Activated naive CD8-positive, alpha-beta T cell treated with anti-CD3 and anti-CD28 coated beads for 36 hours (primary cell): ENCODE data around the gene VOPP1. TPM values are rescaled to one million over a fixed set of nuclear protein-coding genes. Genes with fewer than 3 reads are reported as not detected.
"Not testable (repeated sequence)": the region's sequence is repeated elsewhere in the genome, so short reads cannot be mapped to it uniquely, and the experiment has no call there.

Source experiments
- DNase-seq: peaks from one replicate; pipeline ENCODE4 v3.0.0; 2021
- H3K27ac Mint-ChIP-seq: one replicate; pipeline ENCODE4 v1.8.0; 2022; ENCODE audit warnings: mild to moderate bottlenecking, moderate library complexity, mixed read lengths
- H3K27me3 Mint-ChIP-seq: one replicate; pipeline ENCODE4 v1.8.0; 2022; ENCODE audit warnings: mild to moderate bottlenecking, mixed read lengths
- H3K36me3 Mint-ChIP-seq: one replicate; pipeline ENCODE4 v1.8.0; 2021; ENCODE audit warnings: mild to moderate bottlenecking, mixed read lengths
- H3K4me1 Mint-ChIP-seq: one replicate; pipeline ENCODE4 v1.8.0; 2021; ENCODE audit warnings: mixed read lengths
- H3K4me3 Mint-ChIP-seq: one replicate; pipeline ENCODE4 v1.8.0; 2022; ENCODE audit warnings: mild to moderate bottlenecking, moderate library complexity, mixed read lengths
- H3K9me3 Mint-ChIP-seq: one replicate; pipeline ENCODE4 v1.8.0; 2022; ENCODE audit warnings: mixed read lengths
- total RNA-seq, 2 experiments: library from RNA; stranded (reverse); gene quantifications; one replicate each; pipeline ENCODE4 v1.2.3, GENCODE V29; 2021

The VOPP1 gene
- total RNA-seq, 2 experiments from 2014 or later = 49.0 to 50.5 TPM

DNA sequence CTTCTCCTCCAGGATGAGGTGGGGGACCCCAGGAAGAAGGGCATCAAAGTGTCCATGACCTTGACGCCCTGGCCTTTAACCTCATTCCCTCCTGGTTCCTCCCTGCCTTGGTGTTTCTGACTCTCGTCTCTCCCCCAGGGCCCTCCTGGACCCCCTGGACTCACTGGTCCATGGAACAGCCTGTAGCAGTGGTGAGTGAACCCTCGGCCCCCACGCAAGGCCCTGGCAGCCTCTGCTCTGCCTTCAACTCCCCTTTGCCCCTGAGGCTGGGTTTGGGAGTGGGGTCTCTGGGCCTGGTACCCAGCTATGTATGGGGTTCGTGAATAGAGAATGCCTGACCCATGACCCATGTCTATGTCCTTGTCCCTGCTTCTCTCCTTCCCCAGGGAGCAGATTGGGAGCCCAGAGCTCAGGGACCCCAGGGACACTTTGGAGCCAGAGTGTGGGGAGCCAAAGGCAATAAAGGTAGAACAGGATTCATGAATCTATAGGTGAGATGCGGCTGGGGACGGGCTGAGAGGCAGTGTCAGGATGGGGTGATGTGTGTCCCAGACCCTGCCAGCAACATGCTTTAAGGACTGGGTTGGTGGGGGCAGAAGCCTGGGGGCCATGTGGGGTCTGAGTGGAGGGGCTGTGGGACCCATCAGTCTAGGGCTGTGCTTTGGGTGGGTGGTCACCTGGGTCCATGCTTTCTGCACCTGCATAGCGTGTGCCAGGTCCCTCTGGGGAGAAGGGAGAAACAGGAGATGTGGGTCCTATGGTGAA is 18.4 kb upstream of the VOPP1 start:
- H3K9me3 Mint-ChIP-seq = no peaks in the 10 kb centered on the region
- peaks cover 4% of the 10 kb centered on the region for H3K27me3 Mint-ChIP-seq
- no peak for DNase-seq
- no peaks in the 10 kb centered on the region for H3K36me3 Mint-ChIP-seq
- H3K4me3 Mint-ChIP-seq = no peak overlapping the region
- H3K4me1 Mint-ChIP-seq = no peaks in the 10 kb centered on the region
- peak overlapping the region; percentile 38 for H3K27ac Mint-ChIP-seq

DNA sequence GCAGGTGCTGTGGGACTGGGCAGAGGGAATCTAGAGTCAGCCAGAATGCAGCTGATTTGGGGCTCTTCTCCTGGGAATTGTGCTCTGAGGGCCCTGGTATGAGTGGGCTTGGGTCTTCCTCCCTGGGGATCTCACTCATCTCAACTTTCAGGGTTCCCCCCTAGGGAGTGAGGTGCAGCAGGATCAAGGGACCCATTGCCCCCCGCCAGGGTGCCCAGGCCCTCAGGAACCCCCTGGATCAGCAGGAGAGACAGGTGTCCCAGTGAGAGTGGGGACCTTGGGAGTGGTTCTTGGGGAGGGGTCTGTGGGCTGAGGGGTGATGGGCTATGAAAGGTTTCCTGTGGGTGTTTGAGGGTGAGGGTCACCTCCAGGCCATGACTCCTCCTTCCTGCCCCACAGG is 17.6 kb upstream of the VOPP1 start:
- Mint-ChIP-seq H3K36me3 (no peaks in the 10 kb centered on the region), H3K9me3 (no peaks in the 10 kb centered on the region), H3K27ac (no peak overlapping the region), H3K27me3 (peaks cover 4% of the 10 kb centered on the region), H3K4me3 (no peak overlapping the region), H3K4me1 (no peaks in the 10 kb centered on the region)
- no peak for DNase-seq

DNA sequence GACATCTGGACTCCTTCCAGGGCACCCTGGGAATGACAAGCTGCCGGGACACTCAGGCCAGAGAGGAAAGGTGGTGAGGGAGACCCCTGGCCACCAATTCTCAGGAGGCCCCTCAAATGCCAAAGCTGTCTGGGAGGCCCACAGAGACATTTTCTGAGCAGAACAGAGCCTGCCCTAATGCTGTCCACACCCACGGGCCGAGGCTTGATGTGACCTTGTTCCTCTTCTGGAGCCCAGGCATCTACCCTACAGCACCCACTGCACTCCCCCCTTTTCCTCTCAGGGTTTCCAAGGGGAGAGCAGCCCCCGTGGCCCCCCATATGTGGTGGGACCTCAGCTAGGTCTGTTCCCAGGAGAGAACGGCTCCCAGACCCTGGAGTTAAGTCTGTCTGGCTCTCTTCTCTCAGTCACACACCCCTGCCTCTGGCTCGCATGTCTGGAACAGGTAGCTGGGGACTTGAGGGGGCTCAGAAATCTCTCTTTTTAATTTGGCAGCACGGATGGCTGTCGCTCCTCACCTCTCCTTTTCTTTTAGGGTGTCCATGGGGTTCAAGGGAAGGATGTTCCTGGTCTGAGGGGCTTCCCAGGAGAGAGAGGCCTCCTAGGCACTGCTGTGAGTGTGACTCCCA is 16.8 kb upstream of the VOPP1 start:
- Mint-ChIP-seq H3K9me3 (no peaks in the 10 kb centered on the region), H3K27me3 (peaks cover 4% of the 10 kb centered on the region), H3K27ac (no peak overlapping the region), H3K36me3 (no peaks in the 10 kb centered on the region), H3K4me1 (no peaks in the 10 kb centered on the region), H3K4me3 (no peak overlapping the region)
- no peak for DNase-seq

DNA sequence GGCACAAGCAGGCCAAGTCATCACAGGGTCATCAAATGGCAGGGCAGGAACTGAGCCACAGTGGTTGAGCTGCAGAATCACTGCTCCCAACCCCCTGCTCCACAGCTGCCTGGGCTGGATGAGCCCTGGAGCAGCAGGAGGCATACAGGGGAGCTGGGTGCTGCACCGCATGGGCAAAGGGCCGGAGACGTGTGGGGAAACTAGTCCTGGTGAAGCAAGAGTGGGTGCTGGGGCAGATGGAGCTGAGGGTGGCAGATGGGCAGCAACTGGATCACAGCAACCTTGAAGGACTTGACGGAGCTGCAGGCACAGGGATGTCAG is 16.0 kb upstream of the VOPP1 start:
- H3K27ac Mint-ChIP-seq = no peak overlapping the region
- no peaks in the 10 kb centered on the region for H3K4me1 Mint-ChIP-seq
- H3K27me3 Mint-ChIP-seq = peaks cover 4% of the 10 kb centered on the region
- no peaks in the 10 kb centered on the region for H3K36me3 Mint-ChIP-seq
- DNase-seq = no peak
- H3K9me3 Mint-ChIP-seq = no peaks in the 10 kb centered on the region
- H3K4me3 Mint-ChIP-seq = no peak overlapping the region

DNA sequence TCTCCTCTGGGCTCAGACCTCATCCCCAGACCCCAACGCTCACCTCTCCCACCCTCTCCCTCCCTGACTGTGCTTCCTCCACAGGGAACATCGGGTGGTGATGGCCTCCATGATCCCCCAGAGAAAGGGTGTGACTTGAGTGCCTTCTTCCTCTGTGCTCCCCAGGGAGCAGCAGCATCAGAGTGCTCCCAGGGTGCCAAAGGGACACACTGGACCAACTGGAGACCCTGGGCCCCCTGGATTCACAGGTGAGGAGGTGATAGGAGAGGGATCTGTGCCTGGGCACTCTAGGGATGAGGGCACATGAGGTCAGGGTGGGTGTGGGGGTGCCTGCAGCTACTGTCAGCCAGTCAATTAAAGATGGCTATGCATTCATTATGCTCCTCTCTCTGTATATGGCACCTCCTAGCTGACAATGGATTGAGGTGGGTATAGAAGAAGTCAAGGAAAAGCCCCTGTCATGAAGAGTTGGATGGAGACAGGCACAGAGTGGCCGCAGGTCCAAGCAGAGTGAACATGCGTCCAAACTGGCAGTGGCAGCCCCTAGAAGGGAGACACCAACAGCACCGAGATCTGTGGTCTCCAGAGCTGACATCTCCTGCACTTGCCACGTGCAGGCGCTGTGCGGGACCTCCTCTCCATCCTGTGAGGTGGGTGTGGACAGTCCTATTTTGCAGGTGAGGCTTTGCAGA is 15.5 kb upstream of the VOPP1 start:
- Mint-ChIP-seq H3K4me3 (no peak overlapping the region), H3K4me1 (no peaks in the 10 kb centered on the region), H3K27me3 (peaks cover 4% of the 10 kb centered on the region), H3K27ac (no peak overlapping the region), H3K9me3 (no peaks in the 10 kb centered on the region), H3K36me3 (no peaks in the 10 kb centered on the region)
- DNase-seq = no peak

DNA sequence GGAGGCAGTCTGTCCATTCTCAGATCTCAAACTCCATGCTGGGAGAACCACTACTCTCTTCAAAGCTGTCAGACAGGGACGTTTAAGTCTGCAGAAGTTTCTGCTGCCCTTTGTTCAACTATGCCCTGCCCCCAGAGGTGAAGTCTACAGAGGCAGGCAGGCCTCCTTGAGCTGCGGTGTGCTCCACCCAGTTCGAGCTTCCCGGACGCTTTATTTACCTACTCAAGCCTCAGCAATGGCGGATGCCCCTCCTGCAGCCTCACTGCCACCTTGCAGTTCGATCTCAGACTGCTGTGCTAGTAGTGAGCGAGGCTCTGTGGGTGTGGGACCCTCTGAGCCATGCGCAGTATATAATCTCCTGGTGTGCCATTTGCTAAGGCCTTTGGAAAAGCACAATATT is 10.4 kb upstream of the VOPP1 start:
- not testable (repeated sequence) for H3K36me3 Mint-ChIP-seq, H3K27ac Mint-ChIP-seq, H3K27me3 Mint-ChIP-seq, DNase-seq, H3K4me1 Mint-ChIP-seq, H3K4me3 Mint-ChIP-seq, H3K9me3 Mint-ChIP-seq

DNA sequence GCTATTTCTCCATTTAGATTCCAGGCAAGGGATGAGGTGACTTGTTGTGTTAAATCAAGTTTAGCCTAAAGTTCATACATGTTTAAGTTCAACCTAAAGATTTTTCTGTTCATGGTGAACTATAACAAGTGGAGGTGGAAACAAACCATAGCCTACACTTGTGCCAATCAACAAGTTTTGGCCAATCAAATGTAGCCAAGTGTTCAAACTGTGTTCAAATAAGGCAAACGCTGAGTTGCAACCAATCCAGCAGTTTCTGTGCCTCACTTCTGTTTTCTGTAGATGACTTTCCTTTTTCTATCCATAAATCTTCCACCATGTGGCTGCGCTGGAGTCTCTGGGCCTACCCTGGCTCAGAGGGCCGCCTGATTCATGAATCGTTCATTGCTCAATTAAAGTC is 4.5 kb upstream of the VOPP1 start:
- peaks cover 27% of the 10 kb centered on the region for H3K4me1 Mint-ChIP-seq
- no peaks in the 10 kb centered on the region for H3K9me3 Mint-ChIP-seq
- no peak overlapping the region for H3K27ac Mint-ChIP-seq
- no peaks in the 10 kb centered on the region for H3K36me3 Mint-ChIP-seq
- DNase-seq = no peak
- H3K4me3 Mint-ChIP-seq = no peak overlapping the region
- H3K27me3 Mint-ChIP-seq = no peaks in the 10 kb centered on the region

DNA sequence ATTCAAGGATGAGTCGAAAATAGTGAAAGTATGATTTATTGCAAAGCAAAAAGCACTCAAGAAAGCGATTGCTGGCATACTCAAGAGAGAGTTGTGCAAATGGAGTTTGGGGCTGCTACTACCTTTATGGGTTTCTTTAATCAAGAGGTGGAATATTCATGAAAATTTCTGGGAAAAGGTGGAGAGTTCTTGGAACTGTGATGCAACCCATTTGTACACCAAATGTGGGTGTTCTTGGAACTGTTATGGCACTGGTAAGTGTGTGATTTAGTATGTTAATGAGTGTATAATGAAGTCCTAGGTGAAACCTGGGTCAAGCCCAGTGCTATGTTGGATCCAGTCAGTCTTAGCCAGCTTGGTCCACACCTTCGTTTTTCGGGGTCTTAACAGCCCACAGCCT is 3.4 kb upstream of the VOPP1 start:
- Mint-ChIP-seq H3K4me1 (peaks cover 32% of the 10 kb centered on the region), H3K27me3 (no peaks in the 10 kb centered on the region), H3K27ac (no peak overlapping the region), H3K36me3 (no peaks in the 10 kb centered on the region), H3K9me3 (no peaks in the 10 kb centered on the region), H3K4me3 (no peak overlapping the region)
- no peak for DNase-seq

DNA sequence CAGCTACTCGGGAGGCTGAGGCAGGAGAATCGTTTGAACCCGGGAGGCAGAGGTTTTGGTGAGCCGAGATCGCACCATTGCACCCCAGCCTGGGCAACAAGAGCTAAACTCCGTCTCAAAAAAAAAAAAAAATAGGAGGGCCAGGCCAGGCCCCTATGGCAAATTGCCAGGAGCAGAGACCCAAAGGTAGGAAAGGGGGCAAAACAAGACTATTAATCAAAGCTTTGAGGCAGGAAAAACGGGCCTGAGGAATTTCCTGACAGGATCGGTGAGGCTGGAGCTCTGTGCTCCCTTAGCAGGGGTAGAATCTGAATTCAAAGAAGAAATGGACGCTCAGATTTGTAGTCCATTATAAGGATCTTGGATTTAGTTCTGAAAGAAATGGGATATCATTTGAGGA is 2.8 kb upstream of the VOPP1 start:
- H3K4me3 Mint-ChIP-seq = no peak overlapping the region
- peaks cover 38% of the 10 kb centered on the region for H3K4me1 Mint-ChIP-seq
- no peak for DNase-seq
- H3K27ac Mint-ChIP-seq = no peak overlapping the region
- no peaks in the 10 kb centered on the region for H3K27me3 Mint-ChIP-seq
- H3K9me3 Mint-ChIP-seq = no peaks in the 10 kb centered on the region
- peaks cover 1% of the 10 kb centered on the region for H3K36me3 Mint-ChIP-seq

DNA sequence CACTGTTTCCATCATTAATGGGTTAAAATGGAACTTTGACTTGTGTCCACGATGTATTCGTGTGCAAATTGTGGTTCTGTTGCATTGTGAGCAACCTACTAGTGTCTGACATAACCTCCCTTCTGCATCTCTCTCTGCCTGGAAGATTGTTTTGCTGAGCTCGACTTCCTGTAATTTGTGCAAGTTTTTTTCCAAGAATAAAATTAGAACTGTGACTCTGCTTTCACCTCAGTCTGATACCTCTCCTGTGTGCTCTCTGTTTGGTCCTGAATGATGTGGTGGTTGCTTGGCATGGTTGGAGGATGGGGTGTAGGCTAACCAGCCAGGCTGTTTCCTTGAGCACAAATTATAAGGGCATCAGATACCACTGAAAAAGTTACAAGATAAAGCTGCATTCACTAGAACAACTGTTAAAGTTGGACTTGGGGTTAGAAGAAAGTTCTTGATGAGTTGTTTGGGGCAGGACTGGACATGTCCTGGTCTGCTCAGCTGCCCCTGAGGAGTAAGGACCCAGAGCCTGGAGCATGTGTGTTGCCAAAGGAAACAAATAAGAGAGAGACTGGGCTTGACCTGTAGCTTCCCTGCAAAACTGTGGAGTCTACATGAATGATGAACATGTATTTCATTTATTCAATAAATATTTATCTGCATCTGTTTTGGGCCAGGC is 1.9 kb upstream of the VOPP1 start:
- H3K4me3 Mint-ChIP-seq = peak overlapping the region; percentile 50
- H3K4me1 Mint-ChIP-seq = peaks cover 47% of the 10 kb centered on the region
- H3K36me3 Mint-ChIP-seq = peaks cover 1% of the 10 kb centered on the region

DNA sequence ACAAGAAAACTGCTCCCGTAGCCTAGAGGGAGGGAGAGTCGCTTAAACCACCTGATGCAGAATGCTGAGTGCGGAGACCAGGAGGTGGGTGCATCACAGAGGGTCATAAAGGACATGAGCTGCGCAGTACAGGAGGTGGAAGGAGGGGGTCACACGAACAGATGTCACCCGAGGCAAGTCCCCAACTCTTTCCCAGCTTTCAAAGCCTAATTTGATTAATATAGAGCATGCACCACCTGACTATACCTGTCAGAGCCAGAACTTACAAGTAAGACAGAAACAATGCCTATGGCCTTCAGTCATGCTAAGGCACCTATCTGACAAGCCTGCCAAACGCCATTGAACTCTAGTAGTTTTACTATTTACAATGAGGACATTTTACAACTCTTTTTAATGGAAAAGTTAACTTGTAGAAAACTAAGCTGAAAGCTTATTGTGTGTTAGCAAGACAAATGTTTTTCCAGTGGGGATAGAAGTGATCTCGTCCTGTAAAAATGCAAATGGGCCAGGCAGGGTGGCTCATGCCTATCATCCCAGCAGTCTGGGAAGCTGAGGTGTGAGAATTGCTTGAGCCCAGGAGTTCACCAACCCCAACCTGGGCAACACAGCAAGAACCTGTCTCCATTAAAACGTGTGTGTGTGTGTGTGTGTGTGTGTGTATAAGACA is 1.1 kb upstream of the VOPP1 start:
- peaks cover 55% of the 10 kb centered on the region for H3K4me1 Mint-ChIP-seq
- H3K4me3 Mint-ChIP-seq = peak overlapping the region; percentile 76
- H3K27me3 Mint-ChIP-seq = no peaks in the 10 kb centered on the region
- H3K27ac Mint-ChIP-seq = peak overlapping the region; percentile 65
- H3K9me3 Mint-ChIP-seq = no peaks in the 10 kb centered on the region
- no peak for DNase-seq
- peaks cover 1% of the 10 kb centered on the region for H3K36me3 Mint-ChIP-seq

More for the DNA sequence above, 1.9 kb upstream of the VOPP1 start:
- DNase-seq = no peak
- Mint-ChIP-seq H3K9me3 (no peaks in the 10 kb centered on the region), H3K27me3 (no peaks in the 10 kb centered on the region), H3K27ac (peak overlapping the region; percentile 28)

DNA sequence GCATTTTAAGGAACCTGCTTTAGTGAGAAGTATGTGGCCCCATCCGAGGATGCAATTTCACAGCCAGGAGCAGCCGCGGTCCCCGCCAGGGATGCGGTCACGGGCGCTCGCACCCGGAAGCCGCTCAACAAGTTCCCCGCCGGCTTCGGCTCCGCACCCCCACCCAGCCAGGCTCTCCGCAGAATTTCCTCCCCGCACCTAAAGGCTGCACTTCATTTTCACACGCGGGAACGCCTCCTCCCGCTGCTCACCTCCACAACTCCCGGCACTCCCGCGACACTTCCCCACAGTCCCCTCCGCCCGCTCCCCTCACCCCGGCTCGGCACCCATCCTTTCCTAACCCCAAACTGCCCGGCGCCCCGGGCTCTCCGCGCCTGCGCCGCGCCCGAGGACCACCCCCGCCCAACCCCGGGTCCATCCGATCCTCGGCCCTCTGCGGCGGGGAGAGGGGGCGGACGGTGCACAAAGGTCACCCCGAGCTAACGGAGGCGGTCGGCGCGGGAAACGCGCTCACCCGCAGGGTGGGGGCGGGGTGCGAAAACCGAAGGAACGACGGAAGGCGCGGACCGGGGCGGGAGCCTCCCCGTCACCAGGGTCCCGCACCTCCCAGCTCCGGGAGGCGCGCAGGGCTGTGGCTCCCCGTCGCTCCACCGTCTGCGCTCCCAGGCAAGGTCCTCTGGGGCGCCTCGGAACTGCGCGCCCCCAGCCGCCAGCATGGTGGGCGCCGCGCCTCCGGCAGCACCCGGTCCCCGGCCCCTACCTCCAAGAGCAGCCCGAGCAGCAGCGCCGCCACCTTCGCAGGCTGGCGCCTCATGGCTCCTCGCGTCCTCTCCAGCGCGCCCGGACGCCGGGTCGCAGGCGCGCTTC is 558 bp downstream of the VOPP1 start:
- H3K9me3 Mint-ChIP-seq = no peaks in the 10 kb centered on the region
- H3K36me3 Mint-ChIP-seq = peaks cover 13% of the 10 kb centered on the region
- peak; percentile 67 for DNase-seq
- peaks cover 71% of the 10 kb centered on the region for H3K4me1 Mint-ChIP-seq
- H3K27me3 Mint-ChIP-seq = no peaks in the 10 kb centered on the region
- H3K4me3 Mint-ChIP-seq = peak overlapping the region; percentile 88
- H3K27ac Mint-ChIP-seq = peak overlapping the region; percentile 86

DNA sequence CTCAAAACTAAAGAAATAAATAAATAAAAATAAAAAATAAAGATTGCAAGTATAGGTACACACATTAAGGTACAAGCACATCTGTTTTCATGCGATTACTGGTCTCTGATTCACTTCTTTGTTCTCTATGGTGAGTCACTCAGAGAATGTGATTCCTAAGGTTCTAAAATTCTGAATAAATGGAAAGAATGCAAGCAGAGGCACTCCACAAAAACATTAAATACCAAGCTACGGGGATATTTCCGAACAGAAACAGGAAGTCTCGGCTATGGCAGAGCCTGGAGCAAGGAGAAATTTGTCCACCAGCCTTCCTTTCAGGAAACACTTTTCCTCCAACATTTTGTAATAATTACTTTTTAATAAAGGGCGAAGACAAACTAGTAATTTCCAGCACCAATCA is 1.4 kb downstream of the VOPP1 start:
- H3K27ac Mint-ChIP-seq = peak overlapping the region; percentile 85
- no peaks in the 10 kb centered on the region for H3K27me3 Mint-ChIP-seq
- H3K36me3 Mint-ChIP-seq = peaks cover 13% of the 10 kb centered on the region
- no peaks in the 10 kb centered on the region for H3K9me3 Mint-ChIP-seq
- no peak for DNase-seq
- H3K4me3 Mint-ChIP-seq = peak overlapping the region; percentile 88
- H3K4me1 Mint-ChIP-seq = peaks cover 75% of the 10 kb centered on the region

DNA sequence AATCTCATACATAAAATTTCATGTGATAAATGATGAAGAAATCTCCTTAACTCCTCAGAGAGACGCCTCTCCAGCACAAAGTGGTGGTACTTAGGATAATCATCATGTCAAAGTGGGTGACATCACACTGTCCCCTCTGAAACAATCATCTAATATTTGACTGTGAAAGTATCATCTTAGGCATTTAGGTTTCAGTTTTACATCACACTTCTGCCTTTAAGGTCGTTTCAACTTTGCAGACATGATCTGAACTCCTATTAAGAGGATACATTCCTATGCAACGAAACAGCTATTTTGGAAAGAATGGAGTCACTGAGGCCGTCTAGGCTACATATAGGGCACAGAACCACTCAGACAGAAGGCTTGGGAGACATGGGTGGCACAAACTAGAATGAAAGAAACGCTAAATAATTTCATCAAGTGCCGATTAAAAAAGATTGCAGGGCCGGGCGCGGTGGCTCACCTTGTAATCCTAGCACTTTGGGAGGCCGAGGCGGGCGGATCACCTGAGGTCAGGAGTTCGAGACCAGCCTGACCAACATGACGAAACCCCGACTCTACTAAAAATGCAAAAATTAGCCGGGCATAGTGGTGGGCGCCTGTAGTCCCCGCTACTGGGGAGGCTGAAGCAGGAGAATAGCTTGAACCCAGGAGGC is 2.0 kb downstream of the VOPP1 start:
- DNase-seq = no peak
- H3K27ac Mint-ChIP-seq = peak overlapping the region; percentile 91
- peak overlapping the region; percentile 76 for H3K4me3 Mint-ChIP-seq
- H3K36me3 Mint-ChIP-seq = peaks cover 13% of the 10 kb centered on the region
- no peaks in the 10 kb centered on the region for H3K9me3 Mint-ChIP-seq
- H3K27me3 Mint-ChIP-seq = no peaks in the 10 kb centered on the region
- peaks cover 75% of the 10 kb centered on the region for H3K4me1 Mint-ChIP-seq
